ENCODE data around the gene TRAF6. TPM values are rescaled to one million over a fixed set of nuclear protein-coding genes. Genes with fewer than 3 reads are reported as not detected.

TRAF6 gene
- total RNA-seq, 1 experiment from 2014 or later = 14.8 TPM

DNA sequence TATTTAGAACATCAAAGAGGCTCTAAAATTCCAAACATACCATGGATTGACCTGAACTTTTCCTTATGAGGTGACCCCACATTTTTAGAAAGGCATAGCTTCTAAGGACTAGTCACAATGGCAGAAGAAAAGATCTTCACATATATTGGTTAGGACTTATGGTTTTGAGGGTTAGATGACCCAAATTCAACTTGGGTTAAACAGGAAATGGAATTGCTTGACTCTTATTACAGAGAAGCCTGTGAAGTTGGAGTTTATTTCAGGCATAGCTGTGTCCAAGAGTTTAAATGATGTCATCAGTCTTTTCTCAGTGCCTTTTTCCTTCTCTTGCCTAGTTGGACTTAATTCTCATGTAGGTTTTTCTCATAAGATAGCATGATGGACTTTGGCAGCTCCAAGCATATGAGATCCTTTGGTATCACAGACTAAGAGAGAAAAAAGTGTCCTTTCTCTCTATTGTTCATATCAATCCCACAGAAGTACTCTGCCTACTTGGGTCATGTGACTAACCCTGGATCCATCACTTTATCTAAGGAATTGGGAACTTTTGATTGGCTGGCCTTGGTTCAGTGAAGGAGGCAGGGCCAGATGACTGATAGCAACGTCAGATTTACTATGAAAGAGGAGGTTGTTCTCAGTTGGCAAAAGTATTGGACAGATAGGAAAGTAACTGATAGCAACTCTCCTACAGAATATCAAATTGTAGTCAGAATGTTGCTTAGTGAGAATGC, 40.5 kb upstream of the TRAF6 start:
- Mint-ChIP-seq H3K27me3 (ENCODE audit: unreplicated experiment) (peaks cover 31% of the 10 kb centered on the region), H3K9me3 (ENCODE audit: low read depth, unreplicated experiment) (no peaks in the 10 kb centered on the region), H3K4me3 (ENCODE audit: low read depth, unreplicated experiment) (no peak overlapping the region), H3K27ac (ENCODE audit: unreplicated experiment) (no peak overlapping the region), H3K36me3 (ENCODE audit: insufficient read depth, unreplicated experiment) (no peaks in the 10 kb centered on the region), H3K4me1 (ENCODE audit: low read depth, unreplicated experiment) (no peaks in the 10 kb centered on the region)
- intact Hi-C loops (cut with micrococcal nuclease; ENCODE audit: unreplicated experiment) = no loop called here
- no TSS peak for BruUV-seq (replicated peaks)
- no peak for DNase-seq
- no peak for TF ChIP-seq CTCF (IDR thresholded peaks at IDR 0.05; ENCODE audit: unreplicated experiment)
- CTCF ChIA-PET = no interaction called here

GRCh38 chr11:36540998-36541397, 30.9 kb upstream of the TRAF6 start:
- Mint-ChIP-seq H3K36me3 (ENCODE audit: insufficient read depth, unreplicated experiment) (no peaks in the 10 kb centered on the region), H3K9me3 (ENCODE audit: low read depth, unreplicated experiment) (no peaks in the 10 kb centered on the region), H3K4me3 (ENCODE audit: low read depth, unreplicated experiment) (no peak overlapping the region), H3K4me1 (ENCODE audit: low read depth, unreplicated experiment) (no peaks in the 10 kb centered on the region), H3K27ac (ENCODE audit: unreplicated experiment) (no peak overlapping the region), H3K27me3 (ENCODE audit: unreplicated experiment) (peaks cover 42% of the 10 kb centered on the region)
- DNase-seq = peak; percentile 55
- BruUV-seq (replicated peaks) = no TSS peak
- intact Hi-C loops (cut with micrococcal nuclease; ENCODE audit: unreplicated experiment) = loop anchor here (2.0 kb wide), 1 partner anchor 30 kb away; the partner anchor contains the start of gene TRAF6
- CTCF ChIA-PET = interaction anchor here (0.6 to 1.4 kb wide), 3 partner anchors 31 to 1341 kb away, joined by 3 to 7 read pairs (median 5); partner anchors contain the start of gene TRAF6
- peak; percentile 33 for TF ChIP-seq CTCF (IDR thresholded peaks at IDR 0.05; ENCODE audit: unreplicated experiment)

DNA sequence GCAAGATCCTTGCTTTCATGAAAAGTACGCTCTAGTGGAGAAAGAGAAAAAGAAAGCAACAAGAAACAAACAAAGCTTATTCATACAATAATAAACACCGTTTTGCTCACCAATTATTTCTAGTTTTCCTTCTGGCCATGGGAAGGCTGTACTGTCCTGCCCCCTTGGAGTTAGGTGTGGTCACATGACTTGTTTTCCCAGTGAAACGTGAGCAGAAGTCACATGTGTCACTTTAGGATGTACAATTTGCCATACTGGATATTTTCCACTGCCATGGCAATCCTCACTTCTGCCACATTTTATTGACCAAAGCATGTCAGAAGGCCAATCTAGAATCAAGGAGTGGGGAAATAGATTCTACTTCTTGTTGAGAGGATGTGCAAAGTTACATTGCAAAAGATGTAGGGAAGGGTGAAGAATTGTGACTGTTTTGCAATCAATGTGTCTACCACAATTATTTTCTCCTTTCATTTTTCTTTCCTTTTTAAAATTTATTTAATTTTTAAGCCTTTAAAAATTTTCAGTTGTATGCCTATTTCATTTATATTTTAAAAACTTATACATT, 24.3 kb upstream of the TRAF6 start:
- no peaks in the 10 kb centered on the region for H3K9me3 Mint-ChIP-seq (ENCODE audit: low read depth, unreplicated experiment)
- no peaks in the 10 kb centered on the region for H3K4me1 Mint-ChIP-seq (ENCODE audit: low read depth, unreplicated experiment)
- H3K4me3 Mint-ChIP-seq (ENCODE audit: low read depth, unreplicated experiment) = no peak overlapping the region
- no peak for TF ChIP-seq CTCF (IDR thresholded peaks at IDR 0.05; ENCODE audit: unreplicated experiment)
- H3K27me3 Mint-ChIP-seq (ENCODE audit: unreplicated experiment) = no peaks in the 10 kb centered on the region
- H3K27ac Mint-ChIP-seq (ENCODE audit: unreplicated experiment) = no peak overlapping the region
- DNase-seq = no peak
- CTCF ChIA-PET = no interaction called here
- intact Hi-C loops (cut with micrococcal nuclease; ENCODE audit: unreplicated experiment) = no loop called here
- BruUV-seq (replicated peaks) = no TSS peak
- H3K36me3 Mint-ChIP-seq (ENCODE audit: insufficient read depth, unreplicated experiment) = no peaks in the 10 kb centered on the region

DNA sequence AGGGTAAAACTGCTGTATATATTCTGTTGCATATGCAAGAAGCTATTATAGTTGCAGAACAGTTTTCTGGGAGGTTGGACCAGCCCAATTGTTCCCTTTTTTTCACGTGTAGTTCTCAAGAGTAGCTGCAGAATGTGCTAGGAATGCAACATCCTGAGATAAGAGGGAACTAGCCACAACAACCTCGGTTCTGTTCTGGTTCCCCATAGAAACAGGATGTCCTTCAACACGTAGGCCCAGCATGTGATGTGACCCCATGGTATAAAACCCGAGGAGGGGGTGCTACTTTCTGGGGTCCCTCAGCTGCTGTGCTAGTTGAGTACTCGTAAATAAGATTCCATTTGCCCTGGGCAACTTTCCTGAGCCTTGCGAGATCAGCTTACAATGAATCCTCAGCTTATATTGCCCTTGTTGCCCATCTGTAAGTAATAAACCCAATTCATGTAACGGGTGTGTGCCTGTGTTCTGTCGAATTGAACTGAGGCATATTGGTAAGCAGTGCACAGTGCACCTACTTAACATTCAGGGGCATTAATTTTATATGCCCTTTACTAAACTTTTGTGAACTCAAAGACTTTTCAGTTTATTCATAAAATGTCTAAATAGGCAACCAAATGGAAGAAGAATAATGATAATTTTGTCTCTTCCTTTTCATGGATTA, 23.0 kb upstream of the TRAF6 start:
- Mint-ChIP-seq H3K27me3 (ENCODE audit: unreplicated experiment) (no peaks in the 10 kb centered on the region), H3K9me3 (ENCODE audit: low read depth, unreplicated experiment) (no peaks in the 10 kb centered on the region), H3K27ac (ENCODE audit: unreplicated experiment) (no peak overlapping the region), H3K4me1 (ENCODE audit: low read depth, unreplicated experiment) (no peaks in the 10 kb centered on the region), H3K36me3 (ENCODE audit: insufficient read depth, unreplicated experiment) (no peaks in the 10 kb centered on the region), H3K4me3 (ENCODE audit: low read depth, unreplicated experiment) (no peak overlapping the region)
- TF ChIP-seq CTCF (IDR thresholded peaks at IDR 0.05; ENCODE audit: unreplicated experiment) = no peak
- DNase-seq = no peak
- intact Hi-C loops (cut with micrococcal nuclease; ENCODE audit: unreplicated experiment) = no loop called here
- CTCF ChIA-PET = no interaction called here
- BruUV-seq (replicated peaks) = no TSS peak

All from Calu3 (cell line).